Pancreas (tissue), 10 donors: Measurements from ENCODE around the gene MAGEB17. TPM values are rescaled to one million over a fixed set of nuclear protein-coding genes. Genes with fewer than 3 reads are reported as not detected.

Experiments used
- ATAC-seq, 4 donors: fragments of 200-7000 bp; cut with Tn5 transposase; one replicate each; pipeline versions ENCODE4 v1.8.0 to v1.9.1; 2020; ENCODE audit warnings: mild to moderate bottlenecking in 4 of 4, moderate library complexity in 4 of 4
- DNase-seq, 6 donors: peaks; one replicate each; pipeline ENCODE4 v3.0.0-alpha.2; 2020
- FAIRE-seq: peaks from 2 replicates; lab custom pipeline; 2012; peaks lifted over from hg19 to GRCh38; lab: Jason Lieb, UNC
- H3K27ac ChIP-seq, 4 donors: fragments of 200-600 bp; sonication (generic); 1 replicate in 3 of 4; 2 replicates in 1 of 4; pipeline versions ENCODE4 v1.5.0 to v1.8.0; 2020
- H3K27me3 ChIP-seq, 4 donors: fragments of 200-600 bp; one replicate each; pipeline ENCODE4 v1.8.0; 2021
- H3K36me3 ChIP-seq, 3 donors: fragments of 200-600 bp; sonication (generic) in 1 of 3; one replicate each; pipeline versions ENCODE4 v1.5.0 to v1.8.0; 2020 to 2021
- H3K4me1 ChIP-seq, 3 donors: fragments of 200-600 bp; one replicate each; pipeline ENCODE4 v1.8.0; 2021
- H3K4me3 ChIP-seq, 4 donors: fragments of 200-600 bp; sonication (generic) in 2 of 4; one replicate each; pipeline versions ENCODE4 v1.5.0 to v1.8.0; 2020 to 2021
- H3K9me3 ChIP-seq, 4 donors: fragments of 200-600 bp; one replicate each; pipeline ENCODE4 v1.8.0; 2021
- CTCF ChIP-seq, 4 donors: fragments of 200-600 bp; sonication (generic) in 3 of 4; IDR thresholded peaks; one replicate each; pipeline versions ENCODE4 v1.5.0 to v1.8.0; 2021; ENCODE audit warnings: antibody characterized with exemption in 4 of 4
- WGBS, 2 donors: extraction: QIAGEN DNeasy Blood & Tissue Kit; methylation state at CpG; one replicate each; pipeline ENCODE4 v1.1.7; 2013; 5-methylcytosine and 5-hydroxymethylcytosine counted together
- intact Hi-C, 3 donors: fragments of 100-400 bp; cut with DNase I; formaldehyde crosslinking; loops; one replicate each; pipeline versions ENCODE4 v1.11.1 to v1.14.2; 2022
- polyA plus RNA-seq, 2 donors: library from polyadenylated mRNA; stranded (reverse); fragments of 200-250 nt; gene quantifications; one replicate each; pipeline ENCODE4 v1.2.3, GENCODE V29; 2013
- total RNA-seq, 6 donors: library from RNA; stranded (reverse); fragmentation: NEBNext Ultra II Directional in 4 of 6; extraction: Animal tissue kit (Norgen Biotek cat#: 25700) in 4 of 6; gene quantifications; one replicate each; pipeline versions ENCODE4 v1.2.1 to v1.2.4, GENCODE V29; 2021 to 2023
- donor health status: healthy with polysubstance abuse.
- donor health status: DM: no; HTN: no; CAD: no; lungs with moderate emphysema.
- donor health status: DM: no; HTN: no; CAD: no.
- donor health status: control.
- donor health status: control.
- donor health status: Bipolar disorder and iron deficiency.
- donor health status: DM: yes; HTN: yes; CAD: no.
- donor health status: DM: no; HTN: no; CAD: no.
- donor health status: DM: no; HTN: no; CAD: no.
- donor health status: DM: yes; HTN: yes; CAD: no.

MAGEB17 gene
- total and polyA plus RNA-seq, 8 donors, result 0.19 to 2.2 (median 0.65) TPM

DNA sequence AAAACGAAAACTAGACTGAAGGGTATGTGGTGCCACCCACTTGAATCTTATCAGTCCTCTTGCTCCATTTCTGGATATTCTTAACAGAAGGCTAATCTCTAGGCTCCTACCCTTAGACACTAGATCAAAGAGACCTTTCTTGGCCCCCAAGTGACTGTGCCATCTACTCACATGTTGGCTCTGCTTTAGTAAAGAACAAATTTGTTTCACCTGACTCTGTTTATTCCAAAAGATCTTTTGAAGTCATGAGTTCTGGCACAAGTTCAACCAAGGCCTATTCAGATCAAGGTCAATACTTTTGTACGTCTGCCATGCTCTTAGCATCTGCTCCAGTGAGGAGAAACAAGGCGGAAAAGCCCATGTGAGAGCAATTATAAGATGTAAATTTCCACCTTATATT lies 37.3 kb downstream of the MAGEB17 start:
- Histone ChIP-seq H3K4me1 (peaks cover 0 to 5% (median 4%) of the 10 kb centered on the region in 3 donors), H3K4me3 (no peak overlapping the region), H3K27ac (peak overlapping the region in 1 of 4 donors; percentile 51), H3K27me3 (no peaks in the 10 kb centered on the region), H3K9me3 (no peaks in the 10 kb centered on the region), H3K36me3 (no peaks in the 10 kb centered on the region)
- WGBS, 2 donors, result 36 to 44% methylated on average over 3 of the region's 3 CpGs
- DNase-seq, result peak in 2 of 6 donors; percentile 38 to 50
- intact Hi-C loops, result no loop called here
- ATAC-seq, result peak; percentile 61 to 71 (median 69)
- no peak for TF ChIP-seq CTCF (IDR thresholded peaks at IDR 0.05)
- no peak for FAIRE-seq

DNA sequence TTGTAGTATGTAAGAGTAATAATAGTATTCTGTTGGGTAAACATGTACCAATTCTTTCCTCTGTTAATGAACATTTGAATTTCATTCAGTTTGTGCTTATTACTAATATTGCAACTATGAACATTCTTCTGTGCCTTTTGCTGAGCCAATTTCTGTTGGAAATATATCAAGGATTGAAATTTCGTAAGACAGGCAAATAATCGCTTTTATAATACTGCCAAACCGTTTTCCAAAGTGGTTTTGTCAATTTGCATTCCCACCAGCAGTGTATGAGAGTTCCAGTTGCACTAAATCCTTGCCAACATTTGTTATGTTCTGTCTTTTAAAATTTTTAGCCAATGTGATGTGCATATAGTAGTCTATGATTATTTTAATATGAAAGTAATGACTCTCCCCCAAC lies 38.6 kb downstream of the MAGEB17 start:
- no peak for FAIRE-seq
- intact Hi-C loops, result no loop called here
- Histone ChIP-seq H3K27ac (peak overlapping the region in 1 of 4 donors; percentile 33), H3K9me3 (no peaks in the 10 kb centered on the region), H3K27me3 (no peaks in the 10 kb centered on the region), H3K36me3 (no peaks in the 10 kb centered on the region), H3K4me3 (no peak overlapping the region), H3K4me1 (peaks cover 0 to 5% (median 4%) of the 10 kb centered on the region in 3 donors)
- ATAC-seq, result peak in 3 of 4 donors; percentile 6 to 24 (median 10)
- WGBS, 2 donors, result 31 to 40% methylated on average over 3 of the region's 3 CpGs
- DNase-seq, result no peak
- TF ChIP-seq CTCF (IDR thresholded peaks at IDR 0.05), result no peak

DNA sequence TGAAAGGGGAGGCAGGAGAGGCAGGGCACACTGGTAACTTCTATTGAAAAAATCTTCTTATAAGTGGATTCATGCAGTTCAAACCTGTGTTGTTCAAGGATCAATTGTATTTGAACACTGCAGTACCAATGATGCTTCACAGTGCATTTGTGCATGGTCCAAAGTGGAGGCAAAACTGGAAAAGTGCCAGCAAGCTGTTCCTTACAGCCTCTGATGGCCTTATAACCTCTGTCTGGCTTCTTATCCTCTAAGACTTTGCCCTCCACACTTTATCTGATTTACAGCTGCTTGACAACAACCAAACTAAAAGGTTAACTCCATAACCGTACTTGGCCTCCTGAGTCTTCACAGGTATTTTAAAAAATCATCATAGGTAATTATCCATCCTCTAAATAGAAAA lies 40.4 kb downstream of the MAGEB17 start:
- DNase-seq, result no peak

DNA sequence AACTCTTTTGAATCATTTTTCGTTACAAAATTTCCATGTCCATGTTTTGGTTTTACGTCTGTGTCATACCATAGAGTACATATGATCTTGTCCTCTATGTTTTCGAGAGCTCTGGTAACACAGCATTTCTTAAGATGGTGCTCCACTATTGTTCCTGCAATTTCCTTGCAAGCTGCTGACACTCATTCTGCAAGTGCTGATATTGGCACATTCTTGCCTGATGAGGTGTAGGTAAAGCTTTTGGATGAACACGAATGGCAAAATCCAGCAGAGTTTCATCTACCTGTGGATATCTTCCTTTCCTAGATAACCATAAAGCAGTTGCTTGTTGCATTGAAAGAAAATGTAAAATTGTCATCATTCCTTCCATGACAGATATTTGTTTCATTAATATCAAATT lies 41.3 kb downstream of the MAGEB17 start:
- FAIRE-seq (no peak), ATAC-seq (no peak)

More for the DNA sequence above, 40.4 kb downstream of the MAGEB17 start:
- intact Hi-C loops, result no loop called here
- WGBS, 2 donors, result 42 to 55% methylated on average over 1 of the region's 1 CpG
- H3K9me3 ChIP-seq, result no peaks in the 10 kb centered on the region
- peaks cover 0 to 5% (median 0%) of the 10 kb centered on the region in 3 donors for H3K4me1 ChIP-seq
- FAIRE-seq (no peak), ATAC-seq (no peak)
- H3K27me3 ChIP-seq, result no peaks in the 10 kb centered on the region
- no peak for TF ChIP-seq CTCF (IDR thresholded peaks at IDR 0.05)
- no peaks in the 10 kb centered on the region for H3K36me3 ChIP-seq
- no peak overlapping the region for H3K4me3 ChIP-seq
- H3K27ac ChIP-seq, result no peak overlapping the region

More for the DNA sequence above, 41.3 kb downstream of the MAGEB17 start:
- Histone ChIP-seq H3K9me3 (no peaks in the 10 kb centered on the region), H3K36me3 (no peaks in the 10 kb centered on the region), H3K4me1 (no peaks in the 10 kb centered on the region), H3K4me3 (no peak overlapping the region), H3K27ac (no peak overlapping the region), H3K27me3 (no peaks in the 10 kb centered on the region)
- WGBS, 2 donors, result 69 to 89% methylated on average over 4 of the region's 4 CpGs
- intact Hi-C loops, result no loop called here
- TF ChIP-seq CTCF (IDR thresholded peaks at IDR 0.05), result no peak
- DNase-seq, result no peak
